EH (cell line): ENCODE data around the gene WASHC2A.
A peak's percentile ranks its signal among the peaks of the same experiment; 100 is the strongest.
"Not testable (repeated sequence)": the region's sequence is repeated elsewhere in the genome, so short reads cannot be mapped to it uniquely, and the experiment has no call there.

Experiments
- DNase-seq: peaks from one replicate; pipeline ENCODE4 v3.0.0-alpha.2; 2015; ENCODE audit warnings: low read depth

The WASHC2A gene

GRCh38 chr10:50061548-50061947 lies 6.2 kb upstream of the WASHC2A start:
- not testable (repeated sequence) for DNase-seq

- DNase-seq: no peak
These were observed 4.7 kb upstream of the WASHC2A start for GRCh38 chr10:50063100-50063499.

GRCh38 chr10:50068352-50068659 lies 552 bp downstream of the WASHC2A start:
- not testable (repeated sequence) for DNase-seq

DNA sequence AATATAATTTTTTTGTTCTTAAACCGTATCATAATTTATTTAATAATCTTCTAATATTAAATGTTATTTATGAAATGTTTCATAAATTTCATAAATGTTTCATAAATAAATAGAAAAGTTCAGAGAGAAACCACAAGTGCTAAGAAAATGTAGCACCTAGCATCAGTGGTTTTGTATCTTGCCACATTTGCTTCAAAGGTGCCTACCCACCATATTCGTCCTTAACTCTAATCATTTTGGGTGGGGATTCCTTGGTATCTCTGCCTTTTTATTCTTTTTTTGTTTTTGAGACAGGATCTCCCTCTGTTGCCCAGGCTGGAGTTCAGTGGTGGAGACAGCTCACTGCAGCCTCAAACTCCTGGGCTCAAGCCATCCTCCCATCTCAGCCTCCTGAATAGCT lies 7.4 kb downstream of the WASHC2A start:
- not testable (repeated sequence) for DNase-seq

GRCh38 chr10:50075544-50075943 lies 7.8 kb downstream of the WASHC2A start:
- DNase-seq: peak; percentile 2

DNA sequence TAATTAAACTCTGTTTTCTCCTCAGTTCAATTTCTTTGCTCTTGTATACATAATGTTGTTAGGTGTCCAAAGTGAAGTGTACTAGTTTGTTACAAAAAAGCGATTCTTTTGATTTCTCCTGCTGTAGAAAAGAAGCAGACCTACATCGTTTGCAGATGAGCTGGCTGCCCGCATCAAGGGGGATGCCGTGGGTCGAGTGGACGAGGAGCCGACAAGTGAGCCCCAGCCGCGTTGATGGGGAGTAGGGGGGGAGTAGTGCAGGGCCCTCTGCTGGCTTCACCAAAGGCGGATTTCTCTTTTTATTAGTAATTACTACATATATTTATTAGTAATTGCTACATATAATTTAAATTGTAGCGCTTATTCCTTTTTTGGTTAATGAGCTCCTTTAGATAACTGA lies 23.6 kb downstream of the WASHC2A start:
- DNase-seq: not testable (repeated sequence)

- not testable (repeated sequence) for DNase-seq
These were observed 25.2 kb downstream of the WASHC2A start for GRCh38 chr10:50092928-50093327.

DNA sequence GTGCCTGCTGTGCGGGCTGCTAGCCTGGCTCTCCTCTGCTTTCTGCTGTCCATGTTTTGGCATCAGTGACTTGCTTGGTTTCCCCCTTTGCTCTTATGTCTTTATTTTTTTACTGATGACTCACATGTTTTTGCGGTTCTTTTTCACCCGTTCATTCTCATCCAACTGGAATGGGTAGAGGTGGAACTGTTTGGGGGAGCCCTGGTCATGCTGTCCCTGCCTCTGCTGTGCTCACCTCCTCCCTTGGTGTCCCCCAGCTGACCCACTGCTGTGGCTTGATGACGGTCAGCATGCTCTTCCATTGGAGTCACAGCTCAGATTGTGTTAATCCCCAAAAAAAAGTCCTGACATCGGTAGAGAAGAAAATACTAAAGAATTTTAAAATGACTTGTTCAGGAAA lies 26.9 kb downstream of the WASHC2A start:
- not testable (repeated sequence) for DNase-seq

GRCh38 chr10:50095402-50095801 lies 27.6 kb downstream of the WASHC2A start:
- DNase-seq: not testable (repeated sequence)

DNA sequence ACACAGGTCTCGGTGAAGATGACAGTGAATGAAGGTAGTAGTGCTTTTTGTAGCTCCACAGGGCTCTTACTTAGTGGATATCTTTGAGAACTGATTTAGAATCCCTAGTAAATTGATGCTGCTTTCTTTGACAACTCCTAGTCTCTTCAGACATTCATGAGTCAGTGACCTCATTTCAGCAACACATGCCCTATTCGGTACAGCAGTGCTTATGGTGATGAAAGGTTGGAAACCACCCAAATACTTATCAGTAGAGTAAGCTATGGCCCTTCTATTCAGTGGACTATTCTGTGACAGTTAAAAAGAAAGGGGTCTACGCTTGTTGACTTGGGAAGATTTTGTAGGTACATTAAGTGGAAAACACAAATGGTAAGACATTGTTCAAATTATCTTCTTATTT lies 29.0 kb downstream of the WASHC2A start:
- DNase-seq: not testable (repeated sequence)

- not testable (repeated sequence) for DNase-seq
These were observed 30.9 kb downstream of the WASHC2A start for GRCh38 chr10:50098645-50099044.

- not testable (repeated sequence) for DNase-seq
These were observed 33.4 kb downstream of the WASHC2A start for GRCh38 chr10:50101139-50101582.

- DNase-seq: not testable (repeated sequence)
These were observed 34.0 kb downstream of the WASHC2A start for GRCh38 chr10:50101747-50102146.

DNA sequence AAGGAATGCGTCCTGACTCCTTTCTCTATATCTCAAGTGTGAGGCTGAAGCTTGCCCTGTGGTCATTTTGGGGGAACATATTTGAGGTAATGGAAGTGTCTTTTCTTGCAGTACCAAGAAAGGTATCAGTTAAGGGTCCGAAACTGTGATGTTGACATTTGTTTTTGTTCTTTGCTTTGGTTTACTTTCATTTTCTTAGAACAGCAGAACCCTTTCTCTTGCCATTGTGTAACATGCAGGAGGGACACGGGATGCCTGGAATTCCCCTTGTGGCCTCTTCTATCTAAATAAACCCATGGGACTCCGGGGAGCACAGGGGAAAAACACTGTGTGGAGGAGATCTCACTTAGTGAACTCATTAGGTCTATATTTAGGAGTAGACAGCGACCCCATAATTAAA lies 34.5 kb downstream of the WASHC2A start:
- not testable (repeated sequence) for DNase-seq

DNA sequence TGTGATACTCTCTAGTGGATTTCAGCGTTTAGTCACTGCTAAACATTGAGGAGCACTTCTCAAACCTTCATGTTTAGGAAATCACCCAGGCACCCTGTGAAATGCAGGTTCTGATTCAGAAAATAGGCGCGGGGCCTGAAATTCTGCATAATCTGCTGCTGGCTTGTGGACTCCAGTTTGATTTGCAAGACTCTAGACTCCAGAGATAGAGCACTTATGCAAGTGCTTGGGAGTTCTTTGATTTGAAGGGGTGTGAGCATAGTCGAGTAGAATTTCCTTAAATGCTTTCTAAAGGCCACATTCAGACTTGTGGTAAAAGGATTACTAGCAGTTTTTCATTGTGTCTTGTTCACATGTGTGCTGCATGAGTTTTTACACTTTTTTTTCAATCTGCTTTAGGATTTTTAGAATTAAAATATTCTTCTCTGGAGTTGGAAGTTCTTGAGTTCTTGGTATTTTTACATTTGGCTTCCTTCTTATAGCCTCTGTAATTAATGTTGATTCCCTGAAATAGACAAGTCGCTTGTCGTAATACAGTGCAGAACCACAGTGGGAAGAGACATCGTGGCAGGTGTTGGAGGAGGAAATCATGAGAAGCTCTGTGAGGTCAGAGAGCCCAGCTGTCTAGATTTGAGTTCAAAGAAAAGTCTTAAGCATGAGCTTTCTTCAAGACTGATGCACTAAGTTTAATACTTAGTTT lies 41.4 kb downstream of the WASHC2A start:
- DNase-seq: not testable (repeated sequence)

GRCh38 chr10:50112419-50113112 lies 44.8 kb downstream of the WASHC2A start:
- not testable (repeated sequence) for DNase-seq

- DNase-seq: not testable (repeated sequence)
These were observed 59.0 kb downstream of the WASHC2A start for GRCh38 chr10:50126765-50127164.

DNA sequence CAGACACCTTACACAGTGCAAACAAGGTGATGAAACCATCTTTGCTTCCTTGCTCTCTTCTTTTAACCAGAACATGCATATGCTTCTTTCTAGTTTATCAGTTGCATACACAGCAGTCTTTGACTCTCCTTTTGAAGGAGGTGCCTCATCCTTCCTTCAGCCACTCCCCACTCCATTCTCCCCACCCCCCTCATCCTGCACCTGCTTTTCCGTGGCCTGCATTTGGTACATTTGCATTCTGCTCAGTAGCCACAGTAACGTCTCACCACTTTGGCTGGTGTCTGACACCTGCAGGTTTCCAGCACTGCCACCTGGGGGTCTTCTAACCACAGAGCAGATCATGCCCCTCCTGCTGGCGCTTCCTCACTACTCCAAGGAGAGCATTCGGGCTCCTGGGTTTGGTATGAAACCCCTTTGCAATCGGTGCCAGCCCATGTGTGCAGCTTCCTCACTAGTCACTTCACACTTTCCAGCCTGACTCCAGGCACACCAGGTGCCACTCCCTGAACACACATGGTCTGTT lies 60.1 kb downstream of the WASHC2A start:
- DNase-seq: not testable (repeated sequence)

GRCh38 chr10:50131245-50131965 lies 63.7 kb downstream of the WASHC2A start:
- not testable (repeated sequence) for DNase-seq

DNA sequence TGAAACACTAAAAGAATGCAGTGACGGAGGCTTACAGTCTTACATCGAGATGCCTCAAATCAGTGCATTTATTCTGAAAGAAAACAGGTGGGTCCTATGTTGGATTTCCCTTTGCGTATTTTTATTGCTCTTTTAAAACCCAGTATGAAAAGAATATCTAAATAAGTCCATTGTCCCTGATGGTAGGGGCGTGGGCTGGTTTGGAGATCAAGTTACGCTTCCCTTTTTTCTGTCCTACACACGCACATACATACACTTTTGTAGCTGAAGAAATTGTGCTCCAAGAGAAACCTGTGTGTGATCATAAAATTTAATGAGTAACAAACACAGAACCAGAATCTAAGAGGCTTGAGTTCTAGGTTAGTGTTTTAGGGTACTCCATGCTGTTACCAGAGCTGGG lies 64.6 kb downstream of the WASHC2A start:
- not testable (repeated sequence) for DNase-seq

DNA sequence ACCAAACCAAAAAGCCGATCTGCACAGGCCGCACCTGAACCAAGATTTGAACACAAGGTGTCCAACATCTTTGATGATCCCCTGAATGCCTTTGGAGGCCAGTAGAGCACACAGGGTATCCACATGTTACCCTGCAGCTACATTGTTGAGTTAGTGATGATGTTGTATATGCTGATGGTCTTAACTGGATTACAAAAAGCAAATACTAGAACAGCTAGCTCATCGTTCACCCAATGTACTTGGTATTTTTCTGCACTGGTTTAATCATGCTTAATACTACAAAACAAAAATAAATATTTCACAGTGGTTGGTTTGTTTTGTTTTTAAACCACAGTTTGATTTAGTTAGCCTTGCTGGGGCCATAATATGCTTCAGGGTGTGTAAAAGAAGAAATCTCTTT lies 65.1 kb downstream of the WASHC2A start:
- peak; percentile 17 for DNase-seq

DNA sequence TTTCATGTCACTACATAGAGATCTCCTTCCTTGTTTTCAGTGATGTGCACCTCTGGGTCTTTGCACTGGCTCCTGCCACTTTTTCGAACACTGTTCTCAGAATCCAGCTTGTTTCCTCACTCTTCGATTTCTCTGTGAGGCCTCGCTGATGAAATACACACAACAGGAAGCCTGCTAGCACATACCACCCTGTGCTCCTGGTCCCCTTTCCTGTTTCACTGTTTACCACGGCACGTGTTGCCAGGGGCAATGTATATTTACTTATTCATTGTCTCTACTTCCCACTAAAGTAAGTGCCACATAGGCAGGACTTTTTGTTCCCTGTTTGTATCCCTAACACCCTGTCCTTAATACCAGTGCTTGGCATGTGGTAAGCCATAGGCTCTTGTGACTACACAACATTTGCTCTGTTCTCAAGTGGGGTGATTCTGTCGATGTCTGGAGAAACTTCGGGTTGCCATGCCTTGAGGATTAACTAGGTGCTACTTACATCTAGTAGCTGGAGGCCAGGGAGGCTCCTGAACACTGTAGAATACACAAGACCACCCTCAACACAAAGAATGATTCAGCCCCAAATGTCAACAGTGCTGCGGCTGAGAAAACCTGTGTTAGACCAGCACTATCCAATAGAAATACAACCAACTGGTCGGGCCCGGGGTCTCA lies 75.9 kb downstream of the WASHC2A start:
- DNase-seq: not testable (repeated sequence)
